Mesenchymal stem cell (in vitro differentiated cells and primary cell): Measurements from ENCODE around the gene SAMD4B.
A peak's percentile ranks its signal among the peaks of the same experiment; 100 is the strongest.

Experiments
- DNase-seq: peaks from one replicate; pipeline ENCODE4 v3.0.0-alpha.2; 2013
- H2AFZ ChIP-seq: one replicate; pipeline ENCODE4 v1.6.1; 2013; ENCODE audit warnings: low read depth, mild to moderate bottlenecking, control low read depth, inconsistent platforms, low read length, moderate library complexity
- H2AK5ac ChIP-seq: 2 replicates; pipeline ENCODE4 v1.6.1; 2013; ENCODE audit warnings: low read length, moderate library complexity, mild to moderate bottlenecking, inconsistent platforms; ENCODE audit not compliant: severe bottlenecking
- H2BK120ac ChIP-seq: one replicate; pipeline ENCODE4 v1.6.1; 2013; ENCODE audit warnings: low read depth, mild to moderate bottlenecking, inconsistent platforms, low read length, moderate library complexity
- H2BK12ac ChIP-seq, 2 experiments: one replicate each; pipeline ENCODE4 v1.6.1; 2013; ENCODE audit warnings: inconsistent platforms in 2 of 2, low read length in 2 of 2, mild to moderate bottlenecking in 2 of 2, moderate library complexity in 2 of 2, control low read depth in 1 of 2
- H2BK15ac ChIP-seq: one replicate; pipeline ENCODE4 v1.6.1; 2013; ENCODE audit warnings: mild to moderate bottlenecking, low read depth, inconsistent platforms; ENCODE audit not compliant: poor library complexity, severe bottlenecking
- H2BK5ac ChIP-seq: 2 replicates; pipeline ENCODE4 v1.6.1; 2013; ENCODE audit warnings: low read depth, mild to moderate bottlenecking, low read length, control low read depth, inconsistent platforms; ENCODE audit not compliant: poor library complexity, severe bottlenecking
- H3K14ac ChIP-seq, 2 experiments: one replicate each; pipeline ENCODE4 v1.6.1; 2013; ENCODE audit warnings: inconsistent platforms in 2 of 2, low read length in 2 of 2, control low read depth in 1 of 2, mild to moderate bottlenecking in 1 of 2, moderate library complexity in 1 of 2
- H3K18ac ChIP-seq, 2 experiments: one replicate each; pipeline ENCODE4 v1.6.1; 2013; ENCODE audit warnings: inconsistent platforms in 2 of 2, low read length in 2 of 2, control low read depth in 1 of 2, low read depth in 1 of 2, mild to moderate bottlenecking in 1 of 2
- H3K23ac ChIP-seq, 2 experiments: one replicate each; pipeline ENCODE4 v1.6.1; 2013; ENCODE audit warnings: inconsistent platforms in 2 of 2, low read length in 2 of 2, mild to moderate bottlenecking in 2 of 2, moderate library complexity in 2 of 2, control low read depth in 1 of 2
- H3K27ac ChIP-seq: 2 replicates; pipeline ENCODE4 v1.5.1; 2013; ENCODE audit warnings: mild to moderate bottlenecking, moderate library complexity, low read length, control low read depth, inconsistent platforms; ENCODE audit not compliant: poor library complexity, severe bottlenecking
- H3K27me3 ChIP-seq, 2 experiments: 2 replicates each; pipeline versions ENCODE4 v1.6.1 to v1.7.0; 2013; ENCODE audit warnings: low read length in 2 of 2, mild to moderate bottlenecking in 2 of 2, moderate library complexity in 2 of 2, control low read depth in 1 of 2, inconsistent platforms in 1 of 2; ENCODE audit not compliant: control insufficient read depth in 1 of 2, insufficient read depth in 1 of 2
- H3K36me3 ChIP-seq, 2 experiments: 2 replicates each; pipeline versions ENCODE4 v1.6.1 to v1.7.0; 2013; ENCODE audit warnings: low read length in 2 of 2, control low read depth in 1 of 2, inconsistent platforms in 1 of 2, low read depth in 1 of 2, mild to moderate bottlenecking in 1 of 2; ENCODE audit not compliant: insufficient read depth in 2 of 2, control insufficient read depth in 1 of 2
- H3K4ac ChIP-seq, 2 experiments: one replicate each; pipeline ENCODE4 v1.6.1; 2013; ENCODE audit warnings: inconsistent platforms in 2 of 2, low read length in 2 of 2, mild to moderate bottlenecking in 2 of 2, moderate library complexity in 2 of 2, control low read depth in 1 of 2, low read depth in 1 of 2
- H3K4me1 ChIP-seq: 2 replicates; pipeline ENCODE4 v1.6.1; 2013; ENCODE audit warnings: low read depth, low read length, control low read depth; ENCODE audit not compliant: control insufficient read depth, insufficient read depth
- H3K4me2 ChIP-seq: 2 replicates; pipeline ENCODE4 v1.6.1; 2013; ENCODE audit warnings: low read length, mild to moderate bottlenecking, inconsistent platforms; ENCODE audit not compliant: poor library complexity, severe bottlenecking
- H3K4me3 ChIP-seq, 2 experiments: 2 replicates each; pipeline versions ENCODE4 v1.5.1 to v1.7.0; 2013; ENCODE audit warnings: low read length in 2 of 2, mild to moderate bottlenecking in 2 of 2, control low read depth in 1 of 2, low read depth in 1 of 2; ENCODE audit not compliant: insufficient read depth in 1 of 2
- H3K79me1 ChIP-seq: replicated peaks from 2 replicates; pipeline ENCODE4 v1.6.1; 2013; ENCODE audit warnings: mild to moderate bottlenecking, control low read depth, low read length, inconsistent platforms; ENCODE audit not compliant: poor library complexity, severe bottlenecking
- H3K9ac ChIP-seq: 2 replicates; pipeline ENCODE4 v1.7.0; 2013; ENCODE audit warnings: mild to moderate bottlenecking, low read length, moderate library complexity
- H3K9me3 ChIP-seq: 2 replicates; pipeline ENCODE4 v1.7.0; 2013; ENCODE audit warnings: mild to moderate bottlenecking, low read length; ENCODE audit not compliant: control insufficient read depth
- H4K8ac ChIP-seq: one replicate; pipeline ENCODE4 v1.6.1; 2013; ENCODE audit warnings: inconsistent platforms, mild to moderate bottlenecking, low read length, moderate library complexity
- H4K91ac ChIP-seq: one replicate; pipeline ENCODE4 v1.6.1; 2013; ENCODE audit warnings: mild to moderate bottlenecking, low read length, inconsistent platforms
- WGBS: methylation state at CpG from one replicate; pipeline ENCODE4 v1.1.7; 2013; ENCODE audit warnings: mixed read lengths; 5-methylcytosine and 5-hydroxymethylcytosine counted together

SAMD4B gene

GRCh38 chr19:39372047-39372802, 30.0 kb downstream of the SAMD4B start:
- Histone ChIP-seq H3K9ac (peak overlapping the region; percentile 89), H3K27me3 (no peaks in the 10 kb centered on the region), H2BK5ac (no peak overlapping the region), H2AFZ (no peak overlapping the region), H2BK15ac (no peak overlapping the region), H2BK120ac (no peak overlapping the region), H3K14ac (no peak overlapping the region), H3K4me1 (peaks cover 3% of the 10 kb centered on the region), H4K8ac (peak overlapping the region; percentile 27), H3K9me3 (no peaks in the 10 kb centered on the region), H4K91ac (peak overlapping the region; percentile 70), H3K18ac (no peak overlapping the region), H3K79me1 (peaks cover 52% of the 10 kb centered on the region), H3K27ac (no peak overlapping the region), H3K36me3 (peaks cover 59 to 77% of the 10 kb centered on the region in 2 experiments), H3K4me2 (no peak overlapping the region), H2BK12ac (no peak overlapping the region), H3K4ac (peak overlapping the region in 1 of 2 experiments; percentile 76), H3K4me3 (no peak overlapping the region), H2AK5ac (no peak overlapping the region), H3K23ac (no peak overlapping the region)
- peak; percentile 72 for DNase-seq
- WGBS: 64% methylated on average over 7 of the region's 8 CpGs

GRCh38 chr19:39372941-39373340, 30.7 kb downstream of the SAMD4B start:
- peaks cover 66 to 84% of the 10 kb centered on the region in 2 experiments for H3K36me3 ChIP-seq
- no peak overlapping the region for H2BK15ac ChIP-seq
- no peak overlapping the region for H2AK5ac ChIP-seq
- H3K4me3 ChIP-seq: peak overlapping the region in 1 of 2 experiments; percentile 28
- peak overlapping the region in 1 of 2 experiments; percentile 37 for H3K23ac ChIP-seq
- peak overlapping the region; percentile 70 for H4K91ac ChIP-seq
- H3K9me3 ChIP-seq: no peaks in the 10 kb centered on the region
- H3K9ac ChIP-seq: peak overlapping the region; percentile 89
- H4K8ac ChIP-seq: peak overlapping the region; percentile 45
- peak overlapping the region in 1 of 2 experiments; percentile 45 for H2BK12ac ChIP-seq
- H2AFZ ChIP-seq: no peak overlapping the region
- H2BK120ac ChIP-seq: no peak overlapping the region
- no peak overlapping the region for H3K27ac ChIP-seq
- H3K79me1 ChIP-seq: peaks cover 54% of the 10 kb centered on the region
- DNase-seq: no peak
- no peak overlapping the region for H3K4me2 ChIP-seq
- H3K14ac ChIP-seq: no peak overlapping the region
- H3K27me3 ChIP-seq: no peaks in the 10 kb centered on the region
- peak overlapping the region; percentile 23 to 61 for H3K18ac ChIP-seq
- H2BK5ac ChIP-seq: no peak overlapping the region
- WGBS: 95% methylated on average over 2 of the region's 2 CpGs
- H3K4me1 ChIP-seq: peaks cover 3% of the 10 kb centered on the region
- peak overlapping the region in 1 of 2 experiments; percentile 76 for H3K4ac ChIP-seq

DNA sequence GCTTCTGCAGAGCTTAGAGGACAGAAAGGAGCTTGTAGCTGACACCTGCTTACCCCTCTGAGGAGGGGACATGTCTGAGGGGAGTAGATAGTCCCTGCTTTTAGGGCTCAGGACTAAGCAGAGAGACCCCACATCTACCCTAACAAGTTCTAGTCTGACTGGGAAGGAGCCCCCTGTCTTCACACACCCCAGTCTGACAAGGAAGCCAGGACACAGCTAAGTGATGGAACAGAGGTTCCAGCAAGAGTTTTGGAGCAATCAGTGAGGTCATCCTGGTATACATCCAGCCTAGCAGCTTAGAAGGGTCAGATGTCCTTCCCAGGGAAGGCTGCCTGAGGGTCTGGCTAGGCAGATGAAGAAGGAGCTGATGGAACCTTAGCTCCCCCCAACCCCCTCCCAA, 33.7 kb downstream of the SAMD4B start:
- H3K14ac ChIP-seq: no peak overlapping the region
- no peaks in the 10 kb centered on the region for H3K27me3 ChIP-seq
- no peak overlapping the region for H3K18ac ChIP-seq
- no peak overlapping the region for H3K4me3 ChIP-seq
- no peak overlapping the region for H4K8ac ChIP-seq
- H3K4me1 ChIP-seq: peaks cover 3% of the 10 kb centered on the region
- H3K9me3 ChIP-seq: no peaks in the 10 kb centered on the region
- H2BK5ac ChIP-seq: no peak overlapping the region
- H3K4ac ChIP-seq: no peak overlapping the region
- H3K79me1 ChIP-seq: peaks cover 38% of the 10 kb centered on the region
- H2AK5ac ChIP-seq: no peak overlapping the region
- no peak overlapping the region for H2BK120ac ChIP-seq
- no peak overlapping the region for H2BK12ac ChIP-seq
- no peak overlapping the region for H2AFZ ChIP-seq
- no peak overlapping the region for H2BK15ac ChIP-seq
- H3K23ac ChIP-seq: no peak overlapping the region
- no peak overlapping the region for H4K91ac ChIP-seq
- no peak overlapping the region for H3K4me2 ChIP-seq
- no peak overlapping the region for H3K9ac ChIP-seq
- no peak overlapping the region for H3K27ac ChIP-seq
- H3K36me3 ChIP-seq: peaks cover 80 to 85% of the 10 kb centered on the region in 2 experiments
- no peak for DNase-seq

- Histone ChIP-seq H3K4me2 (no peak overlapping the region), H2BK5ac (no peak overlapping the region), H3K14ac (no peak overlapping the region), H3K27me3 (no peaks in the 10 kb centered on the region), H3K9me3 (no peaks in the 10 kb centered on the region), H3K9ac (peak overlapping the region; percentile 83), H3K23ac (no peak overlapping the region), H2BK15ac (no peak overlapping the region), H2BK12ac (no peak overlapping the region), H3K4me3 (peak overlapping the region in 1 of 2 experiments; percentile 14), H3K36me3 (peaks cover 86 to 92% of the 10 kb centered on the region in 2 experiments), H4K8ac (no peak overlapping the region), H3K4ac (no peak overlapping the region), H3K4me1 (peaks cover 3% of the 10 kb centered on the region), H3K27ac (no peak overlapping the region), H3K79me1 (peaks cover 31% of the 10 kb centered on the region), H2AK5ac (no peak overlapping the region), H4K91ac (no peak overlapping the region), H3K18ac (no peak overlapping the region), H2AFZ (no peak overlapping the region), H2BK120ac (no peak overlapping the region)
- WGBS: 96% methylated on average over 18 of the region's 18 CpGs
- no peak for DNase-seq
Measured at GRCh38 chr19:39377373-39378362, 35.4 kb downstream of the SAMD4B start.
